Spinal cord (tissue), 10 donors: Measurements from ENCODE around the gene COL6A3. TPM values are rescaled to one million over a fixed set of nuclear protein-coding genes. Genes with fewer than 3 reads are reported as not detected.

Experiments used
- DNase-seq, 6 donors: peaks; one replicate each; pipeline versions ENCODE4 v3.0.0 to v3.0.0-alpha.2; 2013 to 2015; ENCODE audit warnings: low spot score in 6 of 6, low read depth in 4 of 6
- H3K27ac ChIP-seq: one replicate; pipeline ENCODE4 v1.5.1; 2013; ENCODE audit warnings: low read depth, low read length, control low read depth
- H3K27me3 ChIP-seq: one replicate; pipeline ENCODE4 v1.6.1; 2013; ENCODE audit warnings: low read length; ENCODE audit not compliant: control insufficient read depth, insufficient read depth
- H3K36me3 ChIP-seq: one replicate; pipeline ENCODE4 v1.6.1; 2013; ENCODE audit warnings: low read length; ENCODE audit not compliant: control insufficient read depth, insufficient read depth
- H3K4me1 ChIP-seq: one replicate; pipeline ENCODE4 v1.6.1; 2013; ENCODE audit warnings: low read length; ENCODE audit not compliant: control insufficient read depth, insufficient read depth
- H3K4me3 ChIP-seq: one replicate; pipeline ENCODE4 v1.5.1; 2013; ENCODE audit warnings: low read depth, low read length, control low read depth
- H3K9me3 ChIP-seq: one replicate; pipeline ENCODE4 v1.6.1; 2013; ENCODE audit warnings: low read length; ENCODE audit not compliant: control insufficient read depth, insufficient read depth
- WGBS: methylation state at CpG from one replicate; pipeline ENCODE4 v1.1.5; 2013; ENCODE audit warnings: missing lambda C conversion rate; ENCODE audit not compliant: insufficient coverage; 5-methylcytosine and 5-hydroxymethylcytosine counted together
- polyA plus RNA-seq, 2 donors: library from polyadenylated mRNA; unstranded; fragments of 120-200 nt; gene quantifications; one replicate each; pipeline ENCODE4 v1.2.1, GENCODE V29; 2013; ENCODE audit not compliant: insufficient read length in 2 of 2
- total RNA-seq, 2 donors: library from RNA; depleted of rRNA in 1 of 2; stranded (reverse); fragments of 120-200 nt in 1 of 2; fragments of >200 nt in 1 of 2; gene quantifications; one replicate each; pipeline versions ENCODE4 v1.2.3 to v1.2.4, GENCODE V29; 2013 to 2014
- donor health status: healthy.

COL6A3 gene
- total and polyA plus RNA-seq, 4 donors = 41.3 to 429 (median 167) TPM

GRCh38 chr2:237324837-237325236 lies 89.1 kb downstream of the COL6A3 start:
- no peak for DNase-seq
- Histone ChIP-seq H3K27me3 (no peaks in the 10 kb centered on the region), H3K36me3 (no peaks in the 10 kb centered on the region), H3K27ac (peak overlapping the region; percentile 82), H3K9me3 (no peaks in the 10 kb centered on the region), H3K4me3 (no peak overlapping the region), H3K4me1 (peaks cover 20% of the 10 kb centered on the region)
- WGBS = 35% methylated on average over 3 of the region's 5 CpGs

- Histone ChIP-seq H3K4me3 (no peak overlapping the region), H3K36me3 (no peaks in the 10 kb centered on the region), H3K4me1 (peaks cover 20% of the 10 kb centered on the region), H3K9me3 (no peaks in the 10 kb centered on the region), H3K27ac (peak overlapping the region; percentile 82), H3K27me3 (no peaks in the 10 kb centered on the region)
- peak in 1 of 6 donors; percentile 64 for DNase-seq
- WGBS = 78% methylated on average over 6 of the region's 12 CpGs
Observed at GRCh38 chr2:237324405-237324831, 89.5 kb downstream of the COL6A3 start.

DNA sequence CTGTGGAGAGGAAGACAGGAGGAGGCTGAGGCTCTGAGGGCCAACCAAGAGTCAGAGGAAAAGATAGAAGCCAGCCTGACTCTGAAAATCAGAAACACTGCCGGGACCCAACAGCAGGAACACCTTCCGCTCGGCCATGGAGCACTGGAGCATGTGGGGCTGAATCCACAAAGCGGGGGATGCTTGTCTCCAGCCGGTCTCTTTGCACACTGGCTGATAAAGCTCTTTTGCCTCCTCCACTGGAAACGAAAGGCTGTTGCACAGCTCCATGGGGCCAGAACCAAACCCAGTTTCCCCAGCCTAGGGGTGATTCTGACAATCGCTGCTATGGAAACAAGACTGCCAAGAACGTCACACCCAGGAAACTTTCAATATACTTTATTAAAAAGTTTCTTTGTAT lies 90.3 kb downstream of the COL6A3 start:
- no peaks in the 10 kb centered on the region for H3K9me3 ChIP-seq
- no peaks in the 10 kb centered on the region for H3K27me3 ChIP-seq
- WGBS = 94% methylated on average over 6 of the region's 8 CpGs
- no peaks in the 10 kb centered on the region for H3K36me3 ChIP-seq
- H3K4me1 ChIP-seq = peaks cover 20% of the 10 kb centered on the region
- no peak overlapping the region for H3K4me3 ChIP-seq
- no peak for DNase-seq
- H3K27ac ChIP-seq = no peak overlapping the region

DNA sequence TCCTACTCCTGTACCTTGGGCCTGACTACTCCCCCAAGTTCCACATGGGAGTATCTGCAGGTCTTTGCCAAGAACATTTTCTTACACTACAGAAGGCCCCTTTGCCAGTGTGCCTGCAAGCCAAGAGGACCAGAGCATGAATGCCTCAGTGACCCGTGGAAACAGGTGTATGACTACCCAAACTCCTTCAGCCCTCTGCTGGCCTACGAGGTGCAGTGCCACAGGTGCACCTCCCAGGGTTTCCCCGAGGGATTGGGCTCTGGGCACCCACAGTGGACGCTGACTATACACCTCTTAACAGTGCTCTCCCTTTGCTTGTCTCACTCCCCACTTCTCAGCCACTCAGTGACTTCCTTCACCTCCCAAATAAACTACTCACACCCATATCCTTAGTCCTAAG lies 91.4 kb downstream of the COL6A3 start:
- Histone ChIP-seq H3K36me3 (no peaks in the 10 kb centered on the region), H3K9me3 (no peaks in the 10 kb centered on the region), H3K4me1 (peaks cover 20% of the 10 kb centered on the region), H3K27ac (no peak overlapping the region), H3K4me3 (no peak overlapping the region), H3K27me3 (no peaks in the 10 kb centered on the region)
- WGBS = 75% methylated on average over 4 of the region's 4 CpGs
- no peak for DNase-seq

GRCh38 chr2:237321746-237322145 lies 92.2 kb downstream of the COL6A3 start:
- H3K27me3 ChIP-seq = no peaks in the 10 kb centered on the region
- WGBS = 95% methylated on average over 7 of the region's 7 CpGs
- no peak overlapping the region for H3K4me3 ChIP-seq
- H3K9me3 ChIP-seq = no peaks in the 10 kb centered on the region
- peaks cover 13% of the 10 kb centered on the region for H3K4me1 ChIP-seq
- no peak overlapping the region for H3K27ac ChIP-seq
- no peaks in the 10 kb centered on the region for H3K36me3 ChIP-seq
- no peak for DNase-seq

- no peaks in the 10 kb centered on the region for H3K27me3 ChIP-seq
- no peak for DNase-seq
- H3K36me3 ChIP-seq = no peaks in the 10 kb centered on the region
- H3K27ac ChIP-seq = no peak overlapping the region
- H3K4me3 ChIP-seq = no peak overlapping the region
- H3K9me3 ChIP-seq = no peaks in the 10 kb centered on the region
- peaks cover 8% of the 10 kb centered on the region for H3K4me1 ChIP-seq
- 91% methylated on average over 9 of the region's 11 CpGs for WGBS
Observed at GRCh38 chr2:237320801-237321560, 93.0 kb downstream of the COL6A3 start.

GRCh38 chr2:237319887-237320286 lies 94.1 kb downstream of the COL6A3 start:
- H3K4me1 ChIP-seq = peaks cover 15% of the 10 kb centered on the region
- 46% methylated on average over 2 of the region's 4 CpGs for WGBS

GRCh38 chr2:237319086-237319820 lies 94.7 kb downstream of the COL6A3 start:
- Histone ChIP-seq H3K36me3 (no peaks in the 10 kb centered on the region), H3K4me3 (no peak overlapping the region), H3K9me3 (no peaks in the 10 kb centered on the region), H3K27me3 (no peaks in the 10 kb centered on the region), H3K27ac (no peak overlapping the region), H3K4me1 (peaks cover 15% of the 10 kb centered on the region)
- DNase-seq = no peak
- 89% methylated on average over 13 of the region's 15 CpGs for WGBS

More at GRCh38 chr2:237319887-237320286, 94.1 kb downstream of the COL6A3 start:
- Histone ChIP-seq H3K4me3 (no peak overlapping the region), H3K9me3 (no peaks in the 10 kb centered on the region), H3K36me3 (no peaks in the 10 kb centered on the region), H3K27ac (no peak overlapping the region), H3K27me3 (no peaks in the 10 kb centered on the region)
- no peak for DNase-seq

DNA sequence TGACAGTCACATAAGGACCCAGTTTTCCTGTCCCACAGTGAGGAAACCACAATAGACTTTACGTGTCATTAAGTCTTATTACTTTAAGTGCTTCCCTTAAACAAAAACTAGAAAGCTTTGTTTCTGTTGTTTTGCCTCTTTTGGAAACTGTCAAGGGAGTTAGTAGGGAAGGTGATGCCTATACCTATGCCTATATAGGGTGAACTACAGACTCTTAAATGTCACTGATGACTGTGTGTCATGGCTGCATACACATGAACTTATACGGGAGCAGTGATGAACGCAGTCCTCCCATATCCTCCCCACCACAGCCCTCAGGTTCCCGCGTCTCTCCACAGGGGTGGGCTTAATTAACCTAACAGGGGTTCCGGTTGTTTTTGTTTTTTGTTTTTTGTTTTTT lies 97.6 kb downstream of the COL6A3 start:
- Histone ChIP-seq H3K27ac (peak overlapping the region; percentile 92), H3K36me3 (no peaks in the 10 kb centered on the region), H3K4me3 (no peak overlapping the region), H3K4me1 (peaks cover 15% of the 10 kb centered on the region), H3K27me3 (no peaks in the 10 kb centered on the region), H3K9me3 (no peaks in the 10 kb centered on the region)
- DNase-seq = no peak
- no CpG with 5 or more reads among the region's 6 CpGs for WGBS
